Mesodermal cell (in vitro differentiated cells): ENCODE results near the gene CD300E.

ENCODE experiments used
- H3K27ac ChIP-seq: 2 replicates; pipeline ENCODE4 v1.7.0; 2013; ENCODE audit warnings: mild to moderate bottlenecking, low read depth, low read length, moderate library complexity; ENCODE audit not compliant: severe bottlenecking
- H3K36me3 ChIP-seq: 2 replicates; pipeline ENCODE4 v1.7.1; 2013; ENCODE audit warnings: mild to moderate bottlenecking, low read length, moderate library complexity; ENCODE audit not compliant: control insufficient read depth, insufficient read depth
- H3K4me1 ChIP-seq: one replicate; pipeline ENCODE4 v1.7.1; 2013; ENCODE audit warnings: mild to moderate bottlenecking, low read length; ENCODE audit not compliant: insufficient read depth, control insufficient read depth, poor library complexity, severe bottlenecking
- H3K4me3 ChIP-seq: 2 replicates; pipeline ENCODE4 v1.7.0; 2013; ENCODE audit warnings: low read length, control low read depth, mild to moderate bottlenecking; ENCODE audit not compliant: insufficient read depth, poor library complexity, severe bottlenecking; ENCODE audit errors: extremely low read depth
- H3K9me3 ChIP-seq: 2 replicates; pipeline ENCODE4 v1.7.1; 2013; ENCODE audit warnings: mild to moderate bottlenecking, low read length, moderate library complexity; ENCODE audit not compliant: control insufficient read depth
- WGBS, 2 experiments: methylation state at CpG; one replicate each; pipeline ENCODE4 v1.1.5; 2013; ENCODE audit warnings: missing lambda C conversion rate in 2 of 2; ENCODE audit not compliant: insufficient coverage in 2 of 2; 5-methylcytosine and 5-hydroxymethylcytosine counted together

The CD300E gene

DNA sequence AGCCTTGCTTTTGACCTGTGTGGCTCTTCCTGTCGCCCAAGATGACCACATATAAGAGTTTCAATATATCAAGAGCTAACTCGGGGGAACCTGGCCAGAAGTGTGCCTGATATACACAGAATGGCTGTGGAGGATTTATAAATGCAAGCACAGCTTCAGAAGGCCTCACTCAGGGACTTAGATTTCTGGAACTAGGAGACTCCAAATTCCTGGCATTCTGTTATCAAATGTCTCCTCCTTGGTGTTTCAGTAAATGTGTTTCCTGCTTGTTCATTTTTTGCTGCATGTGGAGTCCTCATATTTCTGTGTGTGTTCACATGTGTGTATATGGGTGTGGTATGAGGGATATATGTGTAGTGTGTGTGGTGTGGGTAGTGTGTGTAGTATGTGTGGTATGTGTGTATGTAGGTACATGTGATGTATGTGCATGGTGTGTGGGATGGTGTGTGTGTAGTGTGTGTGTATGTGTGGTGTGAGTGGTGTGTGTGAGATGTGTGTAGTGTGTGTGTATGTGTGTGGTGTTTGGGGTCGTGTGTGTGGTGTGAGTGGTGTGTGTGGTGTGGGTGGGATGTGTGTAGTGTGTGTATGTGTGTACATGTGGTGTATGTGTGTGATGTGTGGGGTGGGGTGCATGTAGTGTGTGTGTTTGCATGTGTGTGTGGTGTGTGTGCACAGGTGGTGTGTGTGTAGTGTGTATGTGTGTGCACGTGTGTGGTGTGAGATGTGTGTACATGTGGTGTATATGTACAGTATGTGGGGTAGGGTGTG is 55.2 kb downstream of the CD300E start:
- Histone ChIP-seq H3K4me3 (no peak overlapping the region), H3K36me3 (no peaks in the 10 kb centered on the region), H3K4me1 (peaks cover 5% of the 10 kb centered on the region), H3K9me3 (no peaks in the 10 kb centered on the region), H3K27ac (no peak overlapping the region)
- 81 to 90% methylated on average over 2 to 3 of the region's 4 CpGs for WGBS, 2 experiments

DNA sequence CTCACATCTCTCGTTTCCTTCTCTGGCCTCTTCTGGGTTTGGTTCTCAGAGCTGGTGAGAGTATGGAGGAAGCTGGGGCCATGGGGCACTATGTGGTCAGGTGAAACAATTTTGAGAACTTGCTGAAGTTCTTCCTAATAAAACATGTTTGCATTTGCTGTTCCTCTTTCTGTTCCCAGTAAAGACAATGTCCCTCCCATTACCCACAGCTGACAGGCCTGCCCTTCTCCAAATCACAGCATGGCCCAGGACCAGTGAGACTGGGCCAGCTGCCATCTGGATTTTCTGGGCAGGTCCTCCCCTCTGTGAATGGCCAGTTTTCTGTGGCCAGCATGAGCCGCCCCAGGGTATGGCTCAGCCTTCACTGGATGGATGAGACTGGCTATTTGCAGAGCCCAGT is 56.1 kb downstream of the CD300E start, which contains the start of gene CD300H:
Gene CD300H (minus strand): TSS at position 113 of the 400 bp plus-strand sequence.
- Histone ChIP-seq H3K36me3 (no peaks in the 10 kb centered on the region), H3K4me3 (no peak within 1 kb of the TSS), H3K4me1 (peaks cover 5% of the 10 kb centered on the region), H3K9me3 (no peaks in the 10 kb centered on the region), H3K27ac (no peak within 1 kb of the TSS)
- 100% methylated on average over 1 of the region's 2 CpGs; no CpG with 5 or more reads in 1 of the 2 experiments for WGBS, 2 experiments

DNA sequence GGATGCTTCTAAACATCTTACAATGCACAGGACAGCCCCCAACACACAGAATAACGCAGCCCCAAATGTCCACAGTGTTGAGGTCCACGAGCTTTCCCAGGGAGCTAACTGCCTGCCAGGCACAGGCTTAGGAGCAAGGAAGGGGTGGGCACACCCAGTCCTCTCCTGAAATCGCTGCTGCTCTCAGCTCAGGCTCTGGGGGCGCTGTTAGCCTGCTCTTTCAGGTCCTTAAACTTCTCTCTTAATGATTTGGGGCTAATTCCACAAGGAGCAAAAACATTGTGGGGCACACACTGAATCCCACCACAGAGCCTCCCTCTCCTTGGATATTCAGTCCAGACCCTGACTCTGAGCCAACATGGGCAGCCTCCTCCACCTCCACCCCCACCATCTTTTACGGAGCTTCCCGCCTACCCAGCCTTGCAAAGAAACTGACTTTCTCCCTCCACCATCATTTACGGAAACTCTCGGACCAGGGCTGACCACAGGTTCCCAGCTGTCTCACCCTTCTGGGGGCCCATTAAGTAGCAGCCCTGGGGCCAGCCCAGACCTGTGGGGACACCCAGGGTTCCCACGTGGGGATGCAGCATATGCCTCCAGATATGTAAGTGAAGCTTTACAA is 57.3 kb downstream of the CD300E start:
- H3K27ac ChIP-seq, result no peak overlapping the region
- H3K9me3 ChIP-seq, result no peaks in the 10 kb centered on the region
- no peaks in the 10 kb centered on the region for H3K36me3 ChIP-seq
- no peak overlapping the region for H3K4me3 ChIP-seq
- peaks cover 5% of the 10 kb centered on the region for H3K4me1 ChIP-seq
- 41% methylated on average over 7 to 9 of the region's 9 CpGs for WGBS, 2 experiments

DNA sequence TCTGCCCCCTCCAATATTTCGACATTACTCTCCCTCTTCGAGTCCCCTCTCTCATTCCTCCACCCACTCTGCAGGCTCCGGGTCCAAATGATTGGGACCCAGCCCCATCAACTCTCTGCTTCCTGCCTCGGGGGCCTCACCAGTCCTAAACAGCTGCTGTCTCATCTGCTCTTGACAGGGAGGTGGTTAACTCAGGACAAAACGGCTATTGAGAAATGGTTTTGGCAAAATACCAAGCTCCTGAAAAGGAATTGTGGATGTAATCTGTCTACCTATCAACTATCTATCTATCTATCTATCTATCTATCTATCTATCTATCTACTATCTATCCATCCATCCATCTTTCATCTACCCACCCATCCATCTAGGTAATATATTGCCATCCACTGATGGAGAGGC is 58.4 kb downstream of the CD300E start:
- H3K36me3 ChIP-seq, result no peaks in the 10 kb centered on the region
- no peak overlapping the region for H3K4me3 ChIP-seq
- no peak overlapping the region for H3K27ac ChIP-seq
- H3K4me1 ChIP-seq, result peaks cover 5% of the 10 kb centered on the region
- H3K9me3 ChIP-seq, result no peaks in the 10 kb centered on the region
- WGBS, 2 experiments, result 83 to 86% methylated on average over 1 to 3 of the region's 5 CpGs

DNA sequence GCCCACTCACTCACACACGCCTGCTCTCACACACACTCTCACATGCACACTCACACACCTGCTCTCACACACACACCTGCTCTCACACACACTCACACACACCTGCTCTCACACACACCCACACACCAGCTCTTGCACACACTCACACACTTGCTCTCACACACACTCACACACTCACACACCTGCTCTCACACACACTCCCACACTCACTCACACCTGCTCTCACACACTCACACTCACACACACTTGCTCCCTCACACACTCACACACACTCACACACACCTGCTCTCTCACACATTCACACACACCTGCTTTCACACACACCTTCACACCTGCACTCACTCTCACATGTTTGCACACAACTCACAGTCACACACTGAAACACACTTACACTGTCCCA is 60.2 kb downstream of the CD300E start:
- WGBS, 2 experiments, result 67 to 100% methylated on average over 1 of the region's 1 CpG
- Histone ChIP-seq H3K4me3 (no peak overlapping the region), H3K9me3 (peaks cover 6% of the 10 kb centered on the region)

DNA sequence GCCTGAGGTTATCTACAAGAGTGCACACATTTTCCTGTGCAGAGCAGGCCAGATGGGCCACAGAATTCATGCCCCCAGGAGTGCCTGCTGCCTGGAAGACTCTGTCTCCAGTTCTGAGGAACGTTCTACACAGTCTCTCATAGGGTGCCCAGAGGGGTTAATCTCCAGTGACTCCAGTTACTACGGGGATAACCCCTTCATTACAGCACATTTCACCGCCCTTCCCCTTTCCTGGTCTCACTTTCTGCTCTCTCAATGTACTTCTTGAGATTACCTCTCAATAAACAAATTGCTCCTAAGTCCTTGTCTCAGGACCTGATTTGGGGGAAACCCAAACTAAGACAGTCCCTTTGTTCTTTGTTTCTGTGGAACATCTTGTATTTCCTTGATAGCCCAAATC is 62.0 kb downstream of the CD300E start:
- Histone ChIP-seq H3K27ac (no peak overlapping the region), H3K9me3 (peaks cover 9% of the 10 kb centered on the region), H3K4me1 (no peaks in the 10 kb centered on the region), H3K4me3 (no peak overlapping the region), H3K36me3 (no peaks in the 10 kb centered on the region)
- WGBS, 2 experiments, result 76 to 87% methylated on average over 3 of the region's 3 CpGs

More for the DNA sequence above, 60.2 kb downstream of the CD300E start:
- Histone ChIP-seq H3K27ac (no peak overlapping the region), H3K4me1 (no peaks in the 10 kb centered on the region), H3K36me3 (no peaks in the 10 kb centered on the region)
